Mesodermal cell (in vitro differentiated cells): ENCODE measurements around the gene ME1.

ENCODE experiments used
- H3K27ac ChIP-seq: 2 replicates; pipeline ENCODE4 v1.7.0; 2013; ENCODE audit warnings: mild to moderate bottlenecking, low read depth, low read length, moderate library complexity; ENCODE audit not compliant: severe bottlenecking
- H3K36me3 ChIP-seq: 2 replicates; pipeline ENCODE4 v1.7.1; 2013; ENCODE audit warnings: mild to moderate bottlenecking, low read length, moderate library complexity; ENCODE audit not compliant: control insufficient read depth, insufficient read depth
- H3K4me1 ChIP-seq: one replicate; pipeline ENCODE4 v1.7.1; 2013; ENCODE audit warnings: mild to moderate bottlenecking, low read length; ENCODE audit not compliant: insufficient read depth, control insufficient read depth, poor library complexity, severe bottlenecking
- H3K4me3 ChIP-seq: 2 replicates; pipeline ENCODE4 v1.7.0; 2013; ENCODE audit warnings: low read length, control low read depth, mild to moderate bottlenecking; ENCODE audit not compliant: insufficient read depth, poor library complexity, severe bottlenecking; ENCODE audit errors: extremely low read depth
- H3K9me3 ChIP-seq: 2 replicates; pipeline ENCODE4 v1.7.1; 2013; ENCODE audit warnings: mild to moderate bottlenecking, low read length, moderate library complexity; ENCODE audit not compliant: control insufficient read depth
- WGBS, 2 experiments: methylation state at CpG; one replicate each; pipeline ENCODE4 v1.1.5; 2013; ENCODE audit warnings: missing lambda C conversion rate in 2 of 2; ENCODE audit not compliant: insufficient coverage in 2 of 2; 5-methylcytosine and 5-hydroxymethylcytosine counted together

The ME1 gene

GRCh38 chr6:83433177-83433576, 2.3 kb upstream of the ME1 start:
- no peaks in the 10 kb centered on the region for H3K36me3 ChIP-seq
- H3K4me3 ChIP-seq: no peak overlapping the region
- peaks cover 6% of the 10 kb centered on the region for H3K4me1 ChIP-seq
- no peak overlapping the region for H3K27ac ChIP-seq
- H3K9me3 ChIP-seq: no peaks in the 10 kb centered on the region

DNA sequence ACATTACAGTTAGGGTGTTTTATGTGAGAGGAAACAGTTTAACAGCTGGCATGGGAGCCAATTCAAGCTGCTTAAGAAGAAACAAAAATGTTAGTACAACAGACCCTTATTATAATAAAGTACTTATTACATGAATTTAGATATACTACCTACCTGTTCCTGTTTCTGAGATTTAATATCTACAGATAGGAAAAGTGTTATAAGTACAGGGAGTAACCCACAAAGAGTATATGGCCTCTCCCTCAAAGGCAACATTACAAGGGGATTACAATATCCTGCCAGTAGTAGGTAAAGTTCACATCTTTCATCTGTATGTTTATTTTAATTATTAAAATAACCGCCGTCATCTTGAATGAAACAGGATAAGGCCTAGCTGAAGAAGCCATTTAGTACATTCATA, 1.8 kb upstream of the ME1 start:
- no peak overlapping the region for H3K27ac ChIP-seq
- peaks cover 6% of the 10 kb centered on the region for H3K4me1 ChIP-seq
- H3K4me3 ChIP-seq: no peak overlapping the region
- WGBS, 2 experiments: no CpG with 5 or more reads among the region's 2 CpGs
- H3K9me3 ChIP-seq: no peaks in the 10 kb centered on the region
- H3K36me3 ChIP-seq: no peaks in the 10 kb centered on the region

DNA sequence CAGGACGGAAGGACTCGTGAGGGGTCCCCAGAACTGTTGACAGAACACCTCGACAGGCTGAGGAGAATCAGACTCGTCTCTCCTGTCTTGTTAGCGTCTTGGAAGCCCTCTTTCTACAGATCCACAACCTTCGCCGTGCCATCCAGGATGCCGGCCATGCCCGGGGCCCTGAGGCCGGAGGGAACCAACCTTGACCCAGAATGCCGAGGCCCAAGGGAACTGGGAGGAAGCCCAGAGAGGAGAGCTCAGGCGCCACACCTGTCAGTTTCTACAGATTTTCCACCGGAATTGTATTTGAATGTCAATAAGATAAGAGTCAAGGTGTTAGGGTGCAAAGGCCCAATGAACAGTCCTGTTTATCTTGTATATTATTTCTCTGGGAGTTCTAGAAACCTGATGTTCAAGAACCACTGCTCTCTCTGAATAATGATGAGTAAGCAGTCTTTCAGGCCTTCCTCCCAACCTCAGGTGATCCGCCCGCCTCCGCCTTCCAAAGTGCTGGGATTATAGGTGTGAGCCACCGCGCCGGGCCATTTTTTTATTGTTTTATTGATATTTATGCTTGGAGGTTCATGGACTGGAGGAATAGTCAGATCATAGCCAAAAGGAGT, 799 bp upstream of the ME1 start:
- Histone ChIP-seq H3K27ac (no peak overlapping the region), H3K36me3 (no peaks in the 10 kb centered on the region), H3K4me1 (peaks cover 6% of the 10 kb centered on the region), H3K9me3 (no peaks in the 10 kb centered on the region), H3K4me3 (peak overlapping the region; percentile 69)
- WGBS, 2 experiments: 69 to 73% methylated on average over 11 to 14 of the region's 19 CpGs

- peak overlapping the region; percentile 63 for H3K27ac ChIP-seq
- WGBS, 2 experiments: 28 to 33% methylated on average over 5 to 10 of the region's 13 CpGs
- peaks cover 9% of the 10 kb centered on the region for H3K9me3 ChIP-seq
- peak overlapping the region; percentile 69 for H3K4me3 ChIP-seq
- H3K36me3 ChIP-seq: peaks cover 11% of the 10 kb centered on the region
- H3K4me1 ChIP-seq: peaks cover 6% of the 10 kb centered on the region
Measured at GRCh38 chr6:83429857-83430610, 817 bp downstream of the ME1 start.

GRCh38 chr6:83429269-83429668, 1.6 kb downstream of the ME1 start:
- no CpG with 5 or more reads among the region's 1 CpG for WGBS, 2 experiments
- H3K27ac ChIP-seq: no peak overlapping the region

DNA sequence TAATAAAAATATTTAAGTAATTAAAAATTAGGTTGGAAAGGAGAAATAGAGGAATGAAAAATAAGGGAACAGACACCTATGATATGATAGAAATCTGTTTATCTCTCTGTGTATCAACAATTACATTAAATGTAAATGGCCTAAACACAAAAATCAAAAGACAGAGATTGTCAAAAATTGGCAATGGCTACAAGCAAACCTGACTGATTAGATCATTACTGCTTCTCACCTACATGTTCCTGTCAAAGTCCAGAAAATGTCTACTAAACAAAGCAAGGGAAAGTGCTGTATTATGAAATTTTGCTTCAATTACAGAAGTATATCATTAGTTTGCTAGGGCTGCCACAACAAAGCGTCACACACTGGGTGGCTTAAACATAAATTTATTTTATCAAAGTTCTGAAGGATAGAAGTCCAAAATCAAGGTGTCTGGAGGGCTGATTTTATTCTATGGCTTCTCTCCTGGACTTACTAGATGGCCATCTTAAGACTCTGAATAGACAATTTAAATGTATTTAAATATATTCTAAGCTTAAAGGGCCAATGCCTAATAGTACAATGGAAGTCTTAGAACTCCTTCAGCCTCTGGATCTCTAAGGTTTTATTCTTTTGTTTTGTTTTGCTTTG, 6.3 kb downstream of the ME1 start:
- Histone ChIP-seq H3K36me3 (peaks cover 14% of the 10 kb centered on the region), H3K4me1 (no peaks in the 10 kb centered on the region), H3K4me3 (no peak overlapping the region), H3K9me3 (peaks cover 15% of the 10 kb centered on the region), H3K27ac (no peak overlapping the region)
- WGBS, 2 experiments: no CpG with 5 or more reads among the region's 1 CpG

More at GRCh38 chr6:83429269-83429668, 1.6 kb downstream of the ME1 start:
- Histone ChIP-seq H3K4me3 (peak overlapping the region; percentile 69), H3K36me3 (peaks cover 14% of the 10 kb centered on the region), H3K9me3 (peaks cover 15% of the 10 kb centered on the region), H3K4me1 (peaks cover 6% of the 10 kb centered on the region)

DNA sequence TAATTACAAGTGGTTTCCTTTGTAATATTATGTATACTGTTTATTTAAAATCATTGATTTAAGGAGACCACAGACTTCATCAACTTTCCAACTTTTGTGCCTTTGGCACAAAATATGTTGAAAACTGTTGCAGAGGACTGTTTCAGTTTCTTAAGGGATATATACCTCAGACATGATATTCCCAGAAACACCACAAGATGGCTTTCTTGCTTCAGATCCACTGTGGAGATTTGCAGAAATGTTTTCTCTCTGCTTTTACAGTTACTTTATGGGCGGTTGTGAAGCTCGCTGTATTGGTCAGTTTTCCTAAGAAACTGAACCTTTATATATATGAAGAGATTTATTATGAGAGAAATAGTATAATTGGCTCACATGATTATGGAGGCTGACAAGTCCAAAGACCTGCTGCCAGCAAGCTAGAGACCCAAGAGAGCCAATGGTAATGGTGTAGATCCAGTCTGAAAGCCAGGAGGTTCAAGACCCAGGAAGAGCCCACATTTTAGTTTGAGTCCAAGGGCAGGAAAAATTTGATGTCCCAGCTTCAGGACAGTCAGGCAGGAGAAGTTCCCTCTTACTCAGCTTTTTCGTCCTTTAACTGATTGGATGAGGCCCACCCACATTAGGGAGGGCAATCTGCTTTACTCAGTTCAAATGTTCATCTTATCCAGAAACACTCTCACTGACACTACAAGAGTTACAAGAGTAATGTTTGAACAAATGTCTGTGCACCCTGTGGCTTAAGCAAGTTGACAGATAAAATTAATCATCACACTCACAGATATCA, 12.8 kb downstream of the ME1 start:
- H3K36me3 ChIP-seq: no peaks in the 10 kb centered on the region
- H3K4me1 ChIP-seq: no peaks in the 10 kb centered on the region
- no peak overlapping the region for H3K27ac ChIP-seq
- 83 to 100% methylated on average over 1 of the region's 3 CpGs for WGBS, 2 experiments
- H3K9me3 ChIP-seq: no peaks in the 10 kb centered on the region
- H3K4me3 ChIP-seq: no peak overlapping the region

GRCh38 chr6:83413068-83413467, 17.8 kb downstream of the ME1 start:
- WGBS, 2 experiments: 100% methylated on average over 1 of the region's 2 CpGs; no CpG with 5 or more reads in 1 of the 2 experiments
- H3K9me3 ChIP-seq: no peaks in the 10 kb centered on the region
- H3K4me1 ChIP-seq: no peaks in the 10 kb centered on the region
- H3K4me3 ChIP-seq: no peak overlapping the region
- H3K36me3 ChIP-seq: peaks cover 11% of the 10 kb centered on the region
- H3K27ac ChIP-seq: no peak overlapping the region

- H3K27ac ChIP-seq: no peak overlapping the region
- H3K36me3 ChIP-seq: peaks cover 20% of the 10 kb centered on the region
- H3K4me3 ChIP-seq: no peak overlapping the region
- no peaks in the 10 kb centered on the region for H3K9me3 ChIP-seq
- 100% methylated on average over 1 of the region's 3 CpGs; no CpG with 5 or more reads in 1 of the 2 experiments for WGBS, 2 experiments
- H3K4me1 ChIP-seq: no peaks in the 10 kb centered on the region
Measured at GRCh38 chr6:83411731-83412130, 19.1 kb downstream of the ME1 start.

DNA sequence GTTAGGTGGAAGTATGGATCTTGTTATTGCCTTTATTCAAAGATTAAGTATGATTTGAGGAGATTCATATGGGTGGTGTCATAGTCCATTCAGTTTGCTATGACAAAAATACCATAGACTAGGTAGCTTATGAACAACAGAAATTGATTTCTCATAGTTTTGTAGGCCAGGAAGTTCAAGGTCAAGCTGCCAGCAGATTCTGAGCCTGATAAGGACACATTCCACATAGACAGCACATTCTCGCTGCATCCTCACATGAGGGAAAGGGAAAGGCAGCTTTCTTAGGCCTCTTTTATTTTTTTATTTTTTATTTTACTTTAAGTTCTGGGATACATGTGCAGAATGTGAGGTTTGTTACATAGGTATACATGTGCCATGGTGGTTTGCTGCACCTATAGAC, 27.7 kb downstream of the ME1 start:
- Histone ChIP-seq H3K4me3 (no peak overlapping the region), H3K4me1 (no peaks in the 10 kb centered on the region), H3K27ac (no peak overlapping the region), H3K36me3 (peaks cover 20% of the 10 kb centered on the region), H3K9me3 (no peaks in the 10 kb centered on the region)
- no CpG with 5 or more reads among the region's 1 CpG for WGBS, 2 experiments
